Astrocyte (in vitro differentiated cells and primary cell): ENCODE results near the gene PCDHGB2. TPM values are rescaled to one million over a fixed set of nuclear protein-coding genes. Genes with fewer than 3 reads are reported as not detected.

Source experiments
- DNase-seq: peaks from one replicate; pipeline ENCODE4 v3.0.0-alpha.2; 2010; ENCODE audit warnings: low read depth
- FAIRE-seq: peaks from 2 replicates; lab custom pipeline; 2011; peaks lifted over from hg19 to GRCh38; lab: Jason Lieb, UNC
- H2AFZ ChIP-seq: 2 replicates; pipeline ENCODE4 v1.6.0; 2012; ENCODE audit warnings: low read depth, low read length, inconsistent platforms
- H3K27ac ChIP-seq: 2 replicates; pipeline ENCODE4 v1.5.1; 2011; ENCODE audit warnings: low read depth, low read length, inconsistent platforms
- H3K27me3 ChIP-seq: 2 replicates; pipeline ENCODE4 v1.6.0; 2011; ENCODE audit warnings: low read length, inconsistent platforms; ENCODE audit not compliant: insufficient read depth
- H3K36me3 ChIP-seq: 2 replicates; pipeline ENCODE4 v1.5.1; 2011; ENCODE audit warnings: low read length, inconsistent platforms; ENCODE audit not compliant: insufficient read depth
- H3K4me1 ChIP-seq: 2 replicates; pipeline ENCODE4 v1.5.1; 2011; ENCODE audit warnings: low read length, inconsistent platforms; ENCODE audit not compliant: insufficient read depth
- H3K4me2 ChIP-seq: 2 replicates; pipeline ENCODE4 v1.6.0; 2012; ENCODE audit warnings: low read length, inconsistent platforms
- H3K4me3 ChIP-seq: 2 replicates; pipeline ENCODE4 v1.5.1; 2011; ENCODE audit warnings: low read depth, mild to moderate bottlenecking, low read length, inconsistent platforms; ENCODE audit not compliant: insufficient read depth
- H3K79me2 ChIP-seq: 2 replicates; pipeline ENCODE4 v1.6.0; 2012; ENCODE audit warnings: mild to moderate bottlenecking, low read length, inconsistent platforms; ENCODE audit not compliant: insufficient read depth
- H3K9ac ChIP-seq: 2 replicates; pipeline ENCODE4 v1.6.0; 2012; ENCODE audit warnings: mild to moderate bottlenecking, low read length, inconsistent platforms
- H3K9me3 ChIP-seq: 2 replicates; pipeline ENCODE4 v1.5.1; 2012; ENCODE audit warnings: low read depth, mild to moderate bottlenecking, low read length, inconsistent platforms; ENCODE audit not compliant: insufficient read depth
- H4K20me1 ChIP-seq: 2 replicates; pipeline ENCODE4 v1.6.0; 2012; ENCODE audit warnings: low read length, inconsistent platforms; ENCODE audit not compliant: insufficient read depth
- H3K27ac Mint-ChIP-seq: one replicate; pipeline ENCODE4 v1.8.0; 2021; ENCODE audit warnings: mild to moderate bottlenecking, mixed read lengths; ENCODE audit not compliant: unreplicated experiment
- H3K27me3 Mint-ChIP-seq: one replicate; pipeline ENCODE4 v1.8.0; 2021; ENCODE audit warnings: low read depth, mixed read lengths; ENCODE audit not compliant: unreplicated experiment
- H3K36me3 Mint-ChIP-seq: one replicate; pipeline ENCODE4 v1.8.0; 2021; ENCODE audit warnings: low read depth, mixed read lengths; ENCODE audit not compliant: unreplicated experiment
- H3K4me1 Mint-ChIP-seq: one replicate; pipeline ENCODE4 v1.8.0; 2021; ENCODE audit warnings: low read depth, mixed read lengths; ENCODE audit not compliant: unreplicated experiment
- H3K4me3 Mint-ChIP-seq: one replicate; pipeline ENCODE4 v1.8.0; 2021; ENCODE audit warnings: mild to moderate bottlenecking, moderate library complexity, mixed read lengths; ENCODE audit not compliant: unreplicated experiment
- H3K9me3 Mint-ChIP-seq: one replicate; pipeline ENCODE4 v1.8.0; 2021; ENCODE audit warnings: mild to moderate bottlenecking, mixed read lengths; ENCODE audit not compliant: unreplicated experiment
- EZH2 ChIP-seq: IDR thresholded peaks from 2 replicates; pipeline ENCODE4 v1.6.1; 2012; ENCODE audit warnings: mild to moderate bottlenecking, low read length, inconsistent platforms; ENCODE audit not compliant: insufficient read depth
- total RNA-seq: library from RNA; stranded (reverse); gene quantifications from 2 replicates; pipeline ENCODE4 v1.2.1, GENCODE V29; 2021
- TF ChIP-seq, protein P1 (sequence below): IDR thresholded peaks from 2 replicates; pipeline ENCODE4 v1.5.1; 2011; ENCODE audit warnings: low read depth, mild to moderate bottlenecking, inconsistent platforms, low read length, moderate library complexity; ENCODE audit not compliant: insufficient read depth

The PCDHGB2 gene
- total RNA-seq, 1 donor from 2014 or later = 1.4 TPM

DNA sequence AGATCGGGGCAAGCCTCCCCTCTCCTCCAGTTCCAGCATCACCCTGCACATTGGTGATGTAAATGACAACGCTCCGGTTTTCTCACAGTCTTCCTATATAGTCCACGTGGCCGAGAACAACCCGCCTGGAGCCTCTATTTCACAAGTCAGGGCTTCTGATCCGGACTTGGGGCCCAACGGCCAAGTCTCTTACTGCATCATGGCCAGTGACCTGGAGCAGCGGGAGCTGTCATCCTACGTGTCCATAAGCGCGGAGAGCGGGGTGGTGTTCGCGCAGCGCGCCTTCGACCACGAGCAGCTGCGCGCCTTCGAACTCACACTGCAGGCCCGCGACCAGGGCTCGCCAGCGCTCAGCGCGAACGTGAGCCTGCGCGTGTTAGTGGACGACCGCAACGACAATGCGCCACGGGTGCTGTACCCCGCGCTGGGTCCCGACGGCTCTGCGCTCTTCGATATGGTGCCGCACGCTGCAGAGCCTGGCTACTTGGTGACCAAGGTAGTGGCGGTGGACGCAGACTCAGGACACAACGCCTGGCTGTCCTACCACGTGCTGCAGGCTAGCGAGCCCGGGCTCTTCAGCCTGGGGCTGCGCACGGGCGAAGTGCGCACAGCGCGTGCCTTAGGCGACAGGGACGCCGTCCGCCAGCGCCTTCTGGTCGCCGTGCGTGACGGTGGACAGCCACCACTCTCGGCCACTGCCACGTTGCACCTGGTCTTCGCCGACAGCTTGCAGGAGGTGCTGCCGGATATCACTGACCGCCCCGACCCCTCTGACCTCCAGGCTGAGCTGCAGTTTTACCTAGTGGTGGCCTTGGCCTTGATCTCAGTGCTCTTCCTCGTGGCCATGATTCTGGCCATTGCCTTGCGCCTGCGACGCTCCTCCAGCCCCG lies 29.6 kb downstream of the PCDHGB2 start:
- Histone ChIP-seq H3K27me3 (no peaks in the 10 kb centered on the region), H3K27ac (no peak overlapping the region), H3K4me2 (no peak overlapping the region), H3K4me3 (no peak overlapping the region), H3K79me2 (no peaks in the 10 kb centered on the region), H2AFZ (no peak overlapping the region), H3K9ac (no peak overlapping the region), H3K4me1 (no peaks in the 10 kb centered on the region), H3K36me3 (no peaks in the 10 kb centered on the region), H4K20me1 (no peaks in the 10 kb centered on the region), H3K9me3 (peaks cover 48% of the 10 kb centered on the region)
- Mint-ChIP-seq H3K4me1 (peaks cover 1% of the 10 kb centered on the region), H3K27ac (no peak overlapping the region), H3K27me3 (no peaks in the 10 kb centered on the region), H3K4me3 (no peak overlapping the region), H3K9me3 (peaks cover 43% of the 10 kb centered on the region), H3K36me3 (peaks cover 24% of the 10 kb centered on the region)
- no peak for DNase-seq
- TF ChIP-seq, protein P1, sequence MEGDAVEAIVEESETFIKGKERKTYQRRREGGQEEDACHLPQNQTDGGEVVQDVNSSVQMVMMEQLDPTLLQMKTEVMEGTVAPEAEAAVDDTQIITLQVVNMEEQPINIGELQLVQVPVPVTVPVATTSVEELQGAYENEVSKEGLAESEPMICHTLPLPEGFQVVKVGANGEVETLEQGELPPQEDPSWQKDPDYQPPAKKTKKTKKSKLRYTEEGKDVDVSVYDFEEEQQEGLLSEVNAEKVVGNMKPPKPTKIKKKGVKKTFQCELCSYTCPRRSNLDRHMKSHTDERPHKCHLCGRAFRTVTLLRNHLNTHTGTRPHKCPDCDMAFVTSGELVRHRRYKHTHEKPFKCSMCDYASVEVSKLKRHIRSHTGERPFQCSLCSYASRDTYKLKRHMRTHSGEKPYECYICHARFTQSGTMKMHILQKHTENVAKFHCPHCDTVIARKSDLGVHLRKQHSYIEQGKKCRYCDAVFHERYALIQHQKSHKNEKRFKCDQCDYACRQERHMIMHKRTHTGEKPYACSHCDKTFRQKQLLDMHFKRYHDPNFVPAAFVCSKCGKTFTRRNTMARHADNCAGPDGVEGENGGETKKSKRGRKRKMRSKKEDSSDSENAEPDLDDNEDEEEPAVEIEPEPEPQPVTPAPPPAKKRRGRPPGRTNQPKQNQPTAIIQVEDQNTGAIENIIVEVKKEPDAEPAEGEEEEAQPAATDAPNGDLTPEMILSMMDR = no peak
- no peak for TF ChIP-seq EZH2
- FAIRE-seq = no peak

DNA sequence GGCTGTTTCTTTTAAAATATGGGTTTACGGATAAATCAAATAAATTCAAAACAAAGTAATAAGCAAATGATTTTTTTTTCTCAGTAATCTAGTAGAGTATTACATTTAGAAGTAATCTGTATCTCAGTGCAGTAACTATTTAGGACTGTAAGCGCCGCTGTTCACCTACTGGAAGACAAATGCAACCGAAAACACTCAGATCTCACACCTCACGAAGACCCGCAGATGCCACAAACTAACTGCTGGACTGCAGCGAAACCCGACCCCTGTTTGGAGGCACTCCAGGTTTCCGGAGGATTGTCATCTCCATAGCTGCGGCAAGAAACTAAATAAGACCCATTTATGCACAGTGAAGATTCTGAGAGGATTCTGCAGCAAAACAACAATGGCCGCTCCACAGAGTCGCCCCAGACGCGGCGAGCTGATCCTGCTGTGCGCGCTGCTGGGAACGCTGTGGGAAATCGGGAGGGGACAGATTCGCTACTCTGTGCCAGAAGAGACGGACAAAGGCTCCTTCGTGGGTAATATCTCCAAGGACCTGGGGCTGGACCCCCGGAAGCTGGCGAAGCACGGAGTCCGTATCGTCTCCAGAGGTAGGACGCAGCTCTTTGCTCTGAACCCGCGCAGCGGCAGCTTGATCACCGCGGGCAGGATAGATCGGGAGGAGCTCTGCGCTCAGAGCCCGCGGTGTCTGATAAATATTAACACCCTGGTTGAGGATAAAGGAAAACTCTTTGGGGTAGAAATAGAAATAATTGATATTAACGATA lies 32.8 kb downstream of the PCDHGB2 start, which contains the start of gene PCDHGA8:
Gene PCDHGA8, plus strand, starts transcription at position 205 of the 770 bp plus-strand sequence. Its CDS starts 181 bp downstream, at position 386.
- Histone ChIP-seq H2AFZ (peak within 1 kb of the TSS; percentile 20), H3K27me3 (no peaks in the 10 kb centered on the region), H3K79me2 (no peaks in the 10 kb centered on the region), H4K20me1 (no peaks in the 10 kb centered on the region), H3K9ac (no peak within 1 kb of the TSS), H3K27ac (no peak within 1 kb of the TSS), H3K9me3 (peaks cover 47% of the 10 kb centered on the region), H3K36me3 (no peaks in the 10 kb centered on the region), H3K4me3 (no peak within 1 kb of the TSS), H3K4me2 (no peak within 1 kb of the TSS), H3K4me1 (no peaks in the 10 kb centered on the region)
- H3K27me3 Mint-ChIP-seq = no peaks in the 10 kb centered on the region
- peaks cover 44% of the 10 kb centered on the region for H3K9me3 Mint-ChIP-seq
- TF ChIP-seq EZH2 = no peak
- TF ChIP-seq, protein P1 = no peak
- DNase-seq (no peak), FAIRE-seq (no peak)
- H3K36me3 Mint-ChIP-seq = peaks cover 28% of the 10 kb centered on the region
- H3K4me1 Mint-ChIP-seq = peaks cover 1% of the 10 kb centered on the region
- H3K27ac Mint-ChIP-seq = no peak within 1 kb of the TSS
- no peak within 1 kb of the TSS for H3K4me3 Mint-ChIP-seq
